ENCODE data around the gene RAB6A. TPM values are rescaled to one million over a fixed set of nuclear protein-coding genes. Genes with fewer than 3 reads are reported as not detected.

RAB6A gene
- total RNA-seq, 1 donor: 145 TPM

DNA sequence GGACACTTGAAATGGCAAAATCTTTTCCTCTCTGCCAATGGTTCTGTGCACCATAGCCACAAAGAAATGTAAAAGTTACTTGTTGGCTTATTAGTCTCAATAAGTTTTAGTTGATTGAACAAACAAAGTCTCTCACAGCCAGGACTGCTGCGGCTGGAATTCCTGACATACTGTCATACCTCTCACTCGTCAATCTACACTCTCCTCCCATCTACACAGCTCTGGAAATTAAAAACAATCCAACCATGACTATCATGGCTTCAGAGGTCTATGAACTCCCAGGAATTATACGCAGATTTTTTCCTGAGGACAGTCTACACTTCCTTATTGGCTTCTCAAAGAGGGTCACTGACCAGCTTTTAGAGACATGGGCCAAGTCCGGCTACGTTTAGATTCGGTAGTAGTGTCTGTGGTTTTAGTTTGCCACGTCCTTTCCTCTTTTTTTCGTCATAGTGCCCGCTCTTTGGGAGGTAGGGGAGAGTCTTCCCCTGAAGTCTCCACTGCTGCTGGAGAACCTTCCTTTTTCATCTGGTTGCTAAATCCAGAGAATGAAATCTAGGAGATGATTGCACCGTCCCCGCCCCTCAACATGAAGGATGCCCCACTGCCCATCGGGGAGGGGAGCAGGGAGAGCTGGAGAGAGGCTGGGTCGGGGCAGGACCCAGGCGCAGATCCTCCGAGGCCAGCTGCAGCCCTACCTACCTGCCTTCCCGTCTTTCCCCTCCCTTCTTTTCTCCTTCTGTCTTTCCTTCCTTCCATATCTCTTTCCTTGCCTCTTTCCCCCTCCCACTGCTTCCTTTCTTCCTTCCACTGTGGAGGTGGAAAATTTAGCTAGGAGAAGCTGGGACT is 115.5 kb downstream of the RAB6A start:
- H3K27ac ChIP-seq (ENCODE audit: low read depth, low read length): no peak overlapping the region
- H3K4me3 ChIP-seq (ENCODE audit: insufficient read depth, low read length): no peak overlapping the region
- no peaks in the 10 kb centered on the region for H4K20me1 ChIP-seq (ENCODE audit: insufficient read depth, low read length)
- no peak overlapping the region for H3K4me2 ChIP-seq (ENCODE audit: insufficient read depth, low read length)
- H3K79me2 ChIP-seq (ENCODE audit: insufficient read depth, low read length): no peaks in the 10 kb centered on the region
- H3K27me3 ChIP-seq (ENCODE audit: insufficient read depth, low read length): peaks cover 12% of the 10 kb centered on the region
- no peaks in the 10 kb centered on the region for H3K4me1 ChIP-seq (ENCODE audit: insufficient read depth, low read length)
- H3K9me3 ChIP-seq (ENCODE audit: low read depth, low read length): no peaks in the 10 kb centered on the region
- DNase-seq (ENCODE audit: insufficient read length, low spot score, missing footprints): no peak
- peak overlapping the region; percentile 47 for H2AFZ ChIP-seq (ENCODE audit: low read length)
- H3K36me3 ChIP-seq (ENCODE audit: insufficient read depth, low read length): no peaks in the 10 kb centered on the region
- TF ChIP-seq, protein P1, sequence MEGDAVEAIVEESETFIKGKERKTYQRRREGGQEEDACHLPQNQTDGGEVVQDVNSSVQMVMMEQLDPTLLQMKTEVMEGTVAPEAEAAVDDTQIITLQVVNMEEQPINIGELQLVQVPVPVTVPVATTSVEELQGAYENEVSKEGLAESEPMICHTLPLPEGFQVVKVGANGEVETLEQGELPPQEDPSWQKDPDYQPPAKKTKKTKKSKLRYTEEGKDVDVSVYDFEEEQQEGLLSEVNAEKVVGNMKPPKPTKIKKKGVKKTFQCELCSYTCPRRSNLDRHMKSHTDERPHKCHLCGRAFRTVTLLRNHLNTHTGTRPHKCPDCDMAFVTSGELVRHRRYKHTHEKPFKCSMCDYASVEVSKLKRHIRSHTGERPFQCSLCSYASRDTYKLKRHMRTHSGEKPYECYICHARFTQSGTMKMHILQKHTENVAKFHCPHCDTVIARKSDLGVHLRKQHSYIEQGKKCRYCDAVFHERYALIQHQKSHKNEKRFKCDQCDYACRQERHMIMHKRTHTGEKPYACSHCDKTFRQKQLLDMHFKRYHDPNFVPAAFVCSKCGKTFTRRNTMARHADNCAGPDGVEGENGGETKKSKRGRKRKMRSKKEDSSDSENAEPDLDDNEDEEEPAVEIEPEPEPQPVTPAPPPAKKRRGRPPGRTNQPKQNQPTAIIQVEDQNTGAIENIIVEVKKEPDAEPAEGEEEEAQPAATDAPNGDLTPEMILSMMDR (IDR thresholded peaks at IDR 0.05; ENCODE audit: extremely low read depth, low read depth, low read length): no peak

DNA sequence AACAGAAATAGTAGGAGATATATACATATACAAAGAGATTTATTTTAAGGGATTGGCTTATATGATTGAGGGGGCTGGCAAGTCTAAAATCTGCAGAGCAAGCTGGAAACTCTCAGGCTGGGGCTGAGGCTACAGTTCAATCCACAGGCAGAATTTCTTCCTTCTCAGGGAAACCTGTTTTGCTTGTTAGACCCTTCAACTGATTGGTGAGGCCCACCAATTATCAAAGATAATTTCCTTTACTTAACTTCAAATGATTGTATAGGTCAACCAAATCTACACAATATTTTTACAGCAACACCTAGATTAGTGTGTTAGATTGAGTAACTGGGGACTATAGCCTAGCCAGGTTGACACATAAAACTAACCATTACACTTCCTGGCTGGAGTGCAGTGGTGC is 119.2 kb downstream of the RAB6A start:
- Histone ChIP-seq H3K4me3 (ENCODE audit: insufficient read depth, low read length) (no peak overlapping the region), H3K4me2 (ENCODE audit: insufficient read depth, low read length) (no peak overlapping the region), H3K36me3 (ENCODE audit: insufficient read depth, low read length) (no peaks in the 10 kb centered on the region), H4K20me1 (ENCODE audit: insufficient read depth, low read length) (no peaks in the 10 kb centered on the region), H3K9me3 (ENCODE audit: low read depth, low read length) (no peaks in the 10 kb centered on the region), H3K27me3 (ENCODE audit: insufficient read depth, low read length) (peaks cover 9% of the 10 kb centered on the region), H3K4me1 (ENCODE audit: insufficient read depth, low read length) (no peaks in the 10 kb centered on the region), H3K27ac (ENCODE audit: low read depth, low read length) (no peak overlapping the region), H2AFZ (ENCODE audit: low read length) (no peak overlapping the region), H3K79me2 (ENCODE audit: insufficient read depth, low read length) (no peaks in the 10 kb centered on the region)
- TF ChIP-seq, protein P1 (IDR thresholded peaks at IDR 0.05; ENCODE audit: extremely low read depth, low read depth, low read length): no peak
- no peak for DNase-seq (ENCODE audit: insufficient read length, low spot score, missing footprints)

DNA sequence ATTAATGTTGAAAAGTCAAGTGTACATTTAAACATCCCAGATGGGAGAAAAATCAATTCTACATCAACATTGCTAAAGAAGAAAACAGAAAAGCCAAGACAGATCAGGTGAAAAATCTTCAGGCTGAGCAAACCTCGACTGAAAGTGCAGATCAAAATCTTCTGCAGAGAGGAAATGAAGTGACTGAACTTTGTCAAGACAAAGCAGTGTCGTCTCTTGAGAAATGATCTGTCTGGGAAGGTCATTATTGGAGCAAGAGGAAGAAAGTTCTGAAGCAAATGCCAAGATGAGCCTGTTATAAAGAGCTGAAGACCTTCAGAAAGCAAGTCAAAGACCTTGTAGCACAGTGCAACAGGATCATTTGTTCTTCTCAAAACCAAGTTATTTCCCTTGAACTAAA is 120.3 kb downstream of the RAB6A start:
- DNase-seq (ENCODE audit: insufficient read length, low spot score, missing footprints): no peak
- Histone ChIP-seq H3K79me2 (ENCODE audit: insufficient read depth, low read length) (no peaks in the 10 kb centered on the region), H3K4me2 (ENCODE audit: insufficient read depth, low read length) (no peak overlapping the region), H3K9me3 (ENCODE audit: low read depth, low read length) (no peaks in the 10 kb centered on the region), H4K20me1 (ENCODE audit: insufficient read depth, low read length) (no peaks in the 10 kb centered on the region), H2AFZ (ENCODE audit: low read length) (no peak overlapping the region), H3K27ac (ENCODE audit: low read depth, low read length) (no peak overlapping the region), H3K4me3 (ENCODE audit: insufficient read depth, low read length) (no peak overlapping the region), H3K36me3 (ENCODE audit: insufficient read depth, low read length) (no peaks in the 10 kb centered on the region), H3K27me3 (ENCODE audit: insufficient read depth, low read length) (peaks cover 6% of the 10 kb centered on the region), H3K4me1 (ENCODE audit: insufficient read depth, low read length) (no peaks in the 10 kb centered on the region)
- TF ChIP-seq, protein P1 (IDR thresholded peaks at IDR 0.05; ENCODE audit: extremely low read depth, low read depth, low read length): no peak

DNA sequence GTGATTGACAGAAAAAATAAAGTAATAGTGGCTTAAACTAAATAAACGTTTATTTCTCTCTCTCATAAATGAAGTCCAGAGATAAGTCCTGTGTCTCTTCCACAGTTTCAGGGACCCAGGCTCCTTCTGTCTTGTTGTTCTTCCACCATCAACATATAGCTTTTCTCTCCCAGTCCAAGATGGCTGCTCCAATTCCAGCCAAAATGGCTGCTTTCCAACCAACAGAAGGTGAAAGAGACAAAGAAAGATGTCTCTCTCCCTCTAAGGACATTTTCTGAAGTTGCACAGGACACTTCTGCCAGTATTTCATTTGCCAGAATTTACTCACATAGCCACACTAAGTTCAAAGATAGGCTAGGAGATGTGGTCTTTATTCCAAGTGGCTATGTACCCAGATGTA is 123.9 kb downstream of the RAB6A start:
- Histone ChIP-seq H2AFZ (ENCODE audit: low read length) (no peak overlapping the region), H3K9me3 (ENCODE audit: low read depth, low read length) (no peaks in the 10 kb centered on the region), H3K4me2 (ENCODE audit: insufficient read depth, low read length) (no peak overlapping the region), H3K27ac (ENCODE audit: low read depth, low read length) (no peak overlapping the region), H3K79me2 (ENCODE audit: insufficient read depth, low read length) (no peaks in the 10 kb centered on the region), H4K20me1 (ENCODE audit: insufficient read depth, low read length) (no peaks in the 10 kb centered on the region), H3K4me1 (ENCODE audit: insufficient read depth, low read length) (no peaks in the 10 kb centered on the region), H3K4me3 (ENCODE audit: insufficient read depth, low read length) (no peak overlapping the region), H3K36me3 (ENCODE audit: insufficient read depth, low read length) (no peaks in the 10 kb centered on the region), H3K27me3 (ENCODE audit: insufficient read depth, low read length) (peaks cover 6% of the 10 kb centered on the region)
- peak; percentile 0 for DNase-seq (ENCODE audit: insufficient read length, low spot score, missing footprints)
- TF ChIP-seq, protein P1 (IDR thresholded peaks at IDR 0.05; ENCODE audit: extremely low read depth, low read depth, low read length): no peak
